GM19468 (cell line): ENCODE results near the gene WHRN.

Experiments
- ATAC-seq: cut with Tn5 transposase; IDR thresholded peaks from one replicate; pipeline ENCODE4 v1.9.1; 2021; ENCODE audit warnings: mild to moderate bottlenecking, moderate library complexity, moderate number of reproducible peaks; ENCODE audit not compliant: unreplicated experiment; ENCODE audit errors: extremely low read depth

WHRN gene

DNA sequence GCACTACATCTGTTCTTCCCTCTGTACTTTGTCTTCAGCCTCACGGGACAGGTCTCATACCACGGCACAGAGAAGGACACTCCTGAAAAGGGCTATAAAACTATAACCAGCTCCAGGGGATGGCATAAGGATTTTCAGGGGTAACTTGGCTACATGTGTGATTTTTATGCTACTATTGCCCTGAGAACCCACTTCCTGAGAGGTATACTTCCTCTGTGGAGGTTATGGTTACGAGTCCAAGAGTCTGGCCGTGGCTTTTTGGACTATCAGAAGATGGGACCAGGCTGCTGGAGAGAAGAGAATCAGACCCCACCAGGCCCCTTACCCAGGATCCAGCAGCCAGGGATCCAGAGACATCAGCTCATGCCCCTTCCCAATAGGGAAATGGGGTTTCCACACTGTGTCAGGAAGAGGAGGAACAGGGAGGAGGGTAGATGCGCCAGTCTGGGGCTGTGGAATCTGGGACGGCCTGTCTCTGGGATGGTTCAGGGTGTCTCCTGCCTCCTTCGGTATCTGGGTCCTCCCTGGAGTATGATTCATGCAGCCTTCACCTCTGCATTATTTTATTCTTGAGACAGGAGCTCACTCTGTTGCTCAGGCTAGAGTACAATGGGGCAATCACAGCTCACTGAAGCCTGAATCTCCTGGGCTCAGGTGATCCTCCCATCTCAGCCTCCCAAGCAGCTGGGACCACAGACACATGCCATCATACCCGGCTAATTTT is 29.7 kb downstream of the WHRN start:
- ATAC-seq = no peak

DNA sequence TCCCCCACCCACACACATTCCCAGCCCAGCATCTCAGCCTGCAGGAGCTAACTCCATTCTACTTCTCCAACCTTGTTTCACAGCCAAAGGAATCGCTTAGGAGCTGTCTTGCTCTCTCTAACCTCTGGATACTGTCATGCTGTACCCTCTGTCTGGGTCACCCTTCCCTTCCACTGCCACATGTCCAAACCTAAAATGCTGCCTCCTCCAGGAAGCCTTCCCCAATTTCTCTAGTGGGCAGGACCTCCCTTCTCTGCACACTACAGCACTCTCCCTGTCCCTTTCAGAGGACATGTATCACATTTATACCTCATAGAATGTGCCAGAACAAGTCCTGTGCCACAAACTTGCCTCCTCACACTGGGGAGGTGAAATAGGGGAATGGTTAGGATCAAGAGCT is 30.8 kb downstream of the WHRN start:
- ATAC-seq = no peak

DNA sequence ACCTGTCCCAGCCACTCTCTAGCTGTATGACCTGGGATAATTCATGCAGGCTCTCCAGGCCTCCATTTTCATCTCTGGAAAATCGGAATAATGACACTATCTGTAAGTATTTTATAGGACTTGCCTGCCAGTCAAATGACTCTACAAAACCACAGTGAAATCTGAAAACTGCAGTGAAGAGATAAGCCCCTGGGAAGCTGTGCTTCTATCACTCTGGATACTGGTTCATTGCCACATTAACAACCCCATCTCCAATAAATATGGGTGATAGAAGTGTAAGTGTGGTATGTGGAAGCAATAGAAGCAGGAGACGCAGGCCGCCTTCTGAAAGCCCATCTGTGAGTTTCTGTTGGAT is 31.8 kb downstream of the WHRN start:
- ATAC-seq = no peak

DNA sequence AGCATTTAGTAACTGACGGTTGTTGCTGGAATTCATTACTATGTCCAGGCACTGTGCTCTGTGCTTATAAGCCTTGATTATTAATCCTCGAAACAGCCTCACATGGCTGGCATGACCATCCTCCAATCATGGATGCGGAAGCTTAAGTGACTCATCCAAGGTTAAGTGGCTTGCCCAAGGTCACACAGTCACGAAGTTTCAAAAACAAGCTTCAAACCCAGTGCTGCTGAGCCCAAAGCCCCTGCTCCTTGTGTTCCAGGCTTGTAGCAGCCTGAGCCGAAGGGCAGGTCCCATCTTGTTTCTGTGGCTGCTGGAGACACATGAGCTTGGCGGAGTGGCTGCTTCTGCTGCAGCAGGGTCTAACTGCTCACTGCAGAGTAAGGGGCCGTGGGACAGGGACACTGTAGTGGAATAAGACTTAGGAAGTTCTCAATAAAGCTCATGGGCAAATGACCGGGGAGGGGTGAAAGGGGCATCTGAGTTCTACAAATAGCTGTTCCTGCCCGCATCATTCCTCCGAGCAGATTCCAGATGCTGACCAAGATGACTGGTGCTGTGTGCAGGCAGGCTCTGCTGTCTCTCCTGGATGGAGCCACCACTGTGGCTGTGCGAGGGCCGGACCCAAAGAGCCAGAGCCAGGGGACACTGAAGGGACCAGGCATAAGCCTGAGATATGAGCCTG is 32.4 kb downstream of the WHRN start:
- ATAC-seq = no peak

DNA sequence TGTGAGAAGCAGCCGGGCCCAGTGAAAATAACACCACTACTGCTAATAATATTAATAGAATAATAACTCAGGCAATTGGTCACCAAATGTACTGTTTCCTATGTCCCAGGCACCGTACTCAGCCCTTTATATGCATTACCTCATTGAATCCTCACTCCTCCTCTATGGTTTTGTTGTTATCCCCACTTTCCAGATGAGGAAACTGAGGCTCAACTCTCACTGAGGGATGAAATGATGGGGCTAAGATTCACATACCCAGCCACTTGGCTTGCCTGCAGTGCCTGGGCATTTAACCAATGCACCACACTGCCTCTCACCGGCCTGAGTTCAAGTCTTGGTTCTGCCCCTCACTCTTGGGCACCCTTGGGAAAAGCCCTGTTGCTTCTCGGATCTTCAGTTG is 34.1 kb downstream of the WHRN start:
- no peak for ATAC-seq

DNA sequence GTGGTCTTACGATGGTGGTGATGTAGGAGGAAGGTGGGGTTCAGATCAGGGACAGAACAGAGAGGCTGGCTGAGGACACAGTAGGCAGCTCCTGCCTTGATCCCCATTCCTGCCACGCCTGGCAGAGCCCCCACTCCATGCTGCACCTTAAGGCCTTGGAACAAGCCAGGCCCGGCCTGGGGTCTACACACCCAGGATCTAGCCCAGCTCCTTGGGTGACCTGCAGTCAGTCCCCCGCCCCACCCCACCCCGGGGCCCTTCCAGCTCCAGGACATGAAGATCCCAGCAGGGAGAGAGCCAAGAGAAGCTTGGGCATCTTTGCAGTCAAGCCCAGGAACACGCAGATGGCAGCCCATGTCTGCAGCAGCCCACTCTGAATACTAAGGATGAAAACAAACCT is 34.7 kb downstream of the WHRN start:
- ATAC-seq = no peak

DNA sequence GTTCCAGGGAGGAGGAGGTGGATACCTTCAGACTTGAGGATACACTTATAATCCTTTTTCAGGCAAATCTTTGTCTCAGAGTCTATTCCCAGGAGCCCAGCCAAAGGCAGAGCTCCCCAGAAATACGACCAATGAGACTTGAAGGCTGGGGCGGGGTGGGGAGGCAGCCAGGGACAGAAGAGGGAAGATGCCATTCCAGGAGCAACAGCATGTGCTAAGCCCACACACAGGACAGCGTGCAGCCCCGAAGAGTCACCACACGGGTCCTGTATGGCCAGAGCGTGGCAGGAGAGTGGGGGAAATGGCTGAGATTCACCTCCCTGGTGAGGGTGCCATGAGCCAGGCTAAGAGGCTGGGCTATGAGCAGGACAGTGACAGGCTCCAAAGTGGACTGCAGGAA is 35.2 kb downstream of the WHRN start:
- ATAC-seq = no peak

DNA sequence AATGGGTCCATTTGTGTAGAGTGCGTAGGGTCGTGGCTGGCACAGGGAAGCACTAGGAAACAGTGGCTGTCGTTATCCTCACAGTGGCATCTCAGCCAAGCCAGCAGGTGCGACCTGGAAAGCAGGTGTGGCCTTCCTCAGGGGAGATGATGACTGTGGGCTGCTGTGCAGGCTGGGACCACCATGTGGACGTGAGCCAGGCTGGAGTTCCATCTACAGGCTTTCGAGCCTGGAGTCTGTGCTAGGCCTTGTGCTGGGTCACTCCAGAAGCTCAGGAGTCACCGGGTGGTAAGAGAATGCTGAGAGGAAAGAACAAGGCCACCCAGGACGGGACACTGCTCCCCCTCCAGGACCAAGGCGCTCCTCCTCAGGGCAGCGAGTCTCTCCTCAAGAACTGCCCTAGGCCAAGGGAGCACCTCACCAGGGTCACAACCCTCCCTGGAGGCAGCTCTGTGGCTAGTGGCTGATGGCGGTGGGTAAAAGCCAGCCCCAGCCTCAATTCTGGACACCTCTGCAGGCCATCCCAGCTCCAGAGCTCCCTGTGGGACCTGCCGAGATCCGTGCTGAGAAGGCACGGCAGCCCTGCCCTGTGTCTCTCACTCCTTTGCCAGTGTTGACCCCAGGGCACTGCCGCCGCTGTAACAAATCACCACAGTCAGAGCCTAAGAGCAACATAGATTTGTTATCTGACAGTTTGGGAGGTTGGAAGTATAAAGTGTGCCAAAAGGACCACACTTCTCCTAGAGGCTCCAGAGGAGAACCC is 36.0 kb downstream of the WHRN start:
- no peak for ATAC-seq

DNA sequence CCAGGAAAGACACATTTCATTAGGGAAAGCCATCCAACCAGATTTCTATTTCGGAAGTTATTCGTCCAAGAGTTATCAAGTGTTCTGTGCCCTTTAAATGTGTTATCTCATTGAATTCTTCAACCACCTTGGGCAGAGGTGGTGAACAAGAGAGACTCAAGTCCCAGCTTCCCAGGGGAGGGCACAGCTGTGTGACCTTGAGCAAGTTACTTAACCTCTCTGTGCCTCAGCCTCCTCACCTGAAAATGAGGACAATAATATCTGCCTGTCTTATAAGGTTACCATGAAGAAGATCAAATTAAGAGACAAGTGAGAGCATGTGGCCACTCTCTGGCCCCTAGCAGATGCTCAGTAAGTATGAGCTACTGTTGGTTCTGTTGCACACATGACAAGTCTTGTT is 37.4 kb downstream of the WHRN start:
- ATAC-seq = no peak

DNA sequence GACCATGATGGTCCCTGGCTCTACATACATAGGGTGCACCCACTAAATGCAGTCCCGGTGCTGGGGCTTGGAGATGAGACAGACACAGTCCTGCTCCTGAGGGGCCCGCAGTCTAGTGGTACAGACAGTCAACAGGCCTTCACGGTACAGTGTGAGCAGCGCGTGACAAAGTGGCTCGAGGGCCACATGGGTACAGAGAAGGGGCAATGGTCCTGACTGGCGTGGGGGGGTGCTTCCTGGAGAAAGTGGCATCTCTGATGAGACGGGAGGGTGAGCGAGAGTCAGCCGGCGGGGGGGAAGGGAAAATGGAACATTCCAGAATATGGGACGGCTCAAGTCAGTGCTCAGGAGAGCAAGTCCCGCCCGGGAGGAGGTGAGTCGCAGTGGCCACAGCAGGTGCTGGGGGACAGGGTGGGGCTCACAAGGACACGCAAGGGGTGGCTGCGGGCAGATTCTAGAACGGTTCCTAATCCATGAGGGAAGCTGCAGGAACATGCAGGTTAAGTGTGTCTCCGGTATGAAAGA is 38.0 kb downstream of the WHRN start:
- no peak for ATAC-seq

DNA sequence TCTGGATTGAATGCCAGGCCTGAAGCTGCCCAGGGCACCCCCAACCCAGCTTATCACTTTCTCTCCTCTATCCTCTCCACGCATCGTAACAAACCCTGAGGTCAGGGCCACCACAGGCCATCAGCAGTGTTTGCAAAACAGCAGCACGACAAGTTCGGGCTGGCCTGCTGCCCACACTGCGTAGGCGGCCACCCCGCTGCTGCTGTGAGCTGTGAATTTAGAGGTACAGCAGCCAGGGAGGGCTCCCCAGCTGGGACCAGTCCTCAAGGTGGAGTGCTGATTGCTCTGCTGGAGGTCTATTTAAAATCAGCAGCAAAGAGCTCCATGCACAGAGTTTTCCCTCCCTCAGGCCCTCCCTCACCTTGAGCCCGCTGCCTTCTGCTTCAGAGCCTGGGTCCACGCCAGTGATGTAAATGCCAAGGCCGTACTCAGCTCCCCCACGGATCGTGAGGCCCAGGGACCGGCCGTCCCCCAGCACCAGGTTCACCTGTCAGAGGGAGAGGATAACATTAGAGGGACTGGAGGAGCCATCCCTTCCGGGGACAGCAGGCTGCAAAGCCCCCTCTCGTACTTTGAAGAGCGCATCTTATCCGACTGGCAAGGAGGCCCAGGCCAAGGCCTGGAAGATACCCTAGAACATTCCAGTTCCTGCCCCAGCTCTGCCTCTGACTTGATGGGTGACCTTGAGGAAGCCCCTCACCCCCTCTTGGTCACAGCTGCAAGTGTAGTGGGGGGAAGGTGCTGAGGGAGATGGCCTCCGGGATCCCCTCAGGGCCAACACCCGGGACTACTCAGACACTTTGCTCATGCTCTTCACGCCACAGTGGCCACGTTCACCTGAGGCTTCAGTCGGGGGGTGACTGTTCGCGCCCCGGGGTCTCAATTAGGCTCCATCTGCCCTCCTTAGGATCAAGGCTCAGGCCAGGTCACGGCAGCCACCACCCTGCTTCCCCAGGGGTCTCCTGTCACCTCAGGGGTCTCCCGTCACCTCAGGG is 39.1 kb downstream of the WHRN start:
- ATAC-seq = no peak

DNA sequence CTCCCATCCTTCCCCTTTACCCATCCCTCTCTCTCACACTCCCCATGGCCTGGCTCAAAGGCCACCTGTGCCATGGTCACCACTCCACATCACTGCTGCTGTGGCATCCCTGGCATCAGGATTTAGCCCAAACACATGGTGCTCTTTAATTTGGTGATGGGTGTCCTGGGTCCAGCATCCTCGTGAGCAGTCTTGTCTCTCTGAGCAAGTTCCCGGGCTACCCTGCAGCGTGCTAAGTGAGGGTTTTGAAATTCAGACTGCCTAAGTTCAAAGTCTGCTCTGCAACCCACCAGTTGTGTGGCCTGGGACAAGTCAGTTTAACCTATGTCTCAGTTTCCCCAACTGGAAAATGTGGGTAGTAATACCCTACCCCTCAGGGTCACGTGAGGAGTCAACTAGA is 39.9 kb downstream of the WHRN start:
- no peak for ATAC-seq

DNA sequence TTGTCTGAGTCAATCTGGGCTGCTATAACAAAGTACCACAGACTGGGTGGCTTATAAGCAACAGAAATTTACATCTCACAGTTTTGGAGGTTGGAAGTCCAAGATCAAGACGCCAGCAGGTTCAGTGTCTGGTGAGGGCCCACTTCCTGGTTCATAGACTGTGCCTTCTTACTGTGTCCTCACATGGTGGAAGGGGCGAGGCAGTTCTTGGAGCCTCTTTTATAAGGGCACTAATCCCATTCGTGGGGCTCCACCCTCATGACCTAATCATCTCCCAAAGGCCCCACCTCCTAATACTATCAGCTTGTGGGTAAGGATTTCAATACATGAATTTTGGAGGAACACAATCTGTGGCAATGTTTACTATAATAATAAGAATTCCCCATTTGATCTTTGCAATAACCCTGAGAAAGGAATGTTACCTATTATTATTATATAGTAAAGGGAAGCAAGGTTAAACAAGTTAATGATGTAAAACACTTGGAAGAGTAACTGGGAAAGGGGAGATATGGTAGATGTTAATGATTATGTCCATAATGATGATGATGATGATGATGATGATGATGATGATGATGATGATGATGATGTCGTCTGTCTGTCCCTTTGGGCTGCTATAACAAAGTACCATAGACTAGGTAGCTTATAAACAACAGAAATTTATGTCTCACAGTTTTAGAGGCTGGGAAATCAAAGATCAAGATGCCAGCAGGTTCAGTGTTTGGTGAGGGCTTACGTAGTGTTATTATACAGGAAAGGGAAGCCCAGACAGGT is 40.8 kb downstream of the WHRN start:
- ATAC-seq = no peak

DNA sequence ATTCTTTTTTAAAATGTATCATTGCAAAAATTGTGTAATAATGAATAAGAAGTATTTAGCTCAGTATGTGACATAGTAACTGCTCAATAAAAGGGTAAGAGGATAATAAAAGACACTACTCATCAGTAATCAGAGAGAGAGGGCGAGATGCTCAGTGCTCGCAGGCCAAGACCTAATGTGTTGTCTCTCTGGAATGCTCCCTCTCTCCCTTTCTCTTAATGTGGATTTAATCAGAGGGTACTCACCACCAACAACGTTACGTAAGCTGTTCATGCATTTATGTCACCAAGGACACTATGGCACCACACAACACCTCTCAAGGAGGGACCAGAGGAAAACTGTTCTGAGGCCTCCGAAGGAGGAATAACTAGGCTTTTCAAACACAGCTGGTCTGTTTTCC is 42.5 kb downstream of the WHRN start:
- no peak for ATAC-seq

DNA sequence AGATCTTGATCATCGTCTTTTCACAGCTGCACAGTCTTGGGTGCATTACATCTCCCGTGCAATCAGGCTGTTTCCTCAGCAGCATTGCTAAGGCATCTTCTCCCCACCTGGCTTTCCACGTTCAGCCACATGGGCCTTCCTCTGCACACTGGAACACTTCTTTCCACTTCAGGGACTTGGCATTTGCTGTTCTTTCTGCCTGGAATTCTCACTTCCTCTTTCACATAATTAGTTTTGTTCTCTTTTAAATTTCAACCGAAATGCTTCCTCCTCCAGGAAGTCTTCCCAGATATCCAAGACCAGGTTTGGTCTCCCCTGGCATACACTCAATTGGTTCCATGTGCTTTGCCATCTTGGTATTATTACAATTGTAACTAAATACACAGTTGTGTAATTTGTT is 43.8 kb downstream of the WHRN start:
- no peak for ATAC-seq

DNA sequence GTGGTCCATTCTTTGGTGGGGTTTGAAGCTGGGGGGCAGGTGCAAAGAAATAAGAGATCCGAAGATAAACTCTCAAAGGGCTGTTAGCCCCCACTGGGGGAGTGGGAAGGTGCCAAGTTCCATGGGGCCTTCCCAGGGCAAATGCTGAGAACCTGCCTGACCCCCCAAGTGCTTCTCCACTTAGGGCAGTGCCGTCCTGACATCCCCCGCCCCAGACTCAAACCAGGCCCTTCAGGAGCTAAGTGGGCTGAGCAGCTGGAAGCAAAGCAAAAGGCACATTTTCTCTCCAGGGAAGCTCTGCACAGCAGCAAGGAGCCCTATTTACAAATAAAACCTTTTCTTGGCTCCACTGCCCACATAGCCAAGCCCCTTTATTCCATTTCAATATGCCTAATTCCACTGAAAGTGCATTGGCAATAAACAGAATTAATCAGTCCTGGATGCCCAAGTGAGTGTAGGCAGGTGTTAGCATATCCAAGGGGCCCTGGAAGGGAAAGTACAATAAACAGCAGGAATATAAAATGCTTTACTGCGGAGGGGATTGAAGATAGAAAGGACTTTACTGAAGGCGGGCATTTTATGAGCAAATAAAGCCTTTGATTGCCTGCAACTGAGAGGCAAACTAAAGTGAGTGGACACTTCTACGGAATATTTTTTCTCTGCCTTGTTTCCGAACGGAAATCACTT is 44.6 kb downstream of the WHRN start:
- no peak for ATAC-seq

DNA sequence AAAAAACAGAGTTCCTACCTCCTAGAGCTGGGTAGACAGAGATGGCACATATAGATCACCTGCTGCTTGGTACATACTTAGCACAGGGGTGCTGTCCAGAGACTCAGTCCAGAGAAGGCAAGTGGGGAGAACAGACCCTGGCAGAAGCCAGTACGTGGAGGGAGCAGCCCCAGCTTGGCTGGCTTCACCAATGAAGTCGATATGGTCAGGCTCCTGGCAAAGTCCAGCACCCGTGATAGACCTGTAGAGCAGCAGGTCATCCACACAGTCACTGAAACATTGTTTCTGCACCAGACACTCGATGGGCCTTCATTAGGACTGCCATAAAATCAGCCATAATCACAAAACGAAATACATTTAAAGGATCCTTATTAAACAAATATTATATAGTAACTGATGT is 45.8 kb downstream of the WHRN start:
- no peak for ATAC-seq

DNA sequence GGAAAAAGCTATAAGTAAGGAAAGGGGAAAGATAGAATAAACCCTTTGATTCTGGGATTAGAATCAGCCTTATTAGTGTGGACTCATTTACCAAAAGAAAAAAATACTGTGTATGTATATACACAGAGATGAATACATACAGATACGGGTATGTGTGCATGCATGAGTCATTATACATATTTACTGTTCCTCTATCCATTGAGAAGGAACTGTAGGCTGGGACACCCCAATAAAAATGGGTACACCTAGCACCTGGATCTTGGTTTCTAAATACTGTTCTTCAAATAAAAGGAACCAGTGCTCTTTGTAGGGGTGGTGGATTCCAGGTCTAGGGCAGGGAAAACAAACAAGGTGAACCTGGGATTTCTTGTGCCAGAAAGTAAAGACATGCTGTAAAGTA is 48.3 kb downstream of the WHRN start:
- no peak for ATAC-seq

DNA sequence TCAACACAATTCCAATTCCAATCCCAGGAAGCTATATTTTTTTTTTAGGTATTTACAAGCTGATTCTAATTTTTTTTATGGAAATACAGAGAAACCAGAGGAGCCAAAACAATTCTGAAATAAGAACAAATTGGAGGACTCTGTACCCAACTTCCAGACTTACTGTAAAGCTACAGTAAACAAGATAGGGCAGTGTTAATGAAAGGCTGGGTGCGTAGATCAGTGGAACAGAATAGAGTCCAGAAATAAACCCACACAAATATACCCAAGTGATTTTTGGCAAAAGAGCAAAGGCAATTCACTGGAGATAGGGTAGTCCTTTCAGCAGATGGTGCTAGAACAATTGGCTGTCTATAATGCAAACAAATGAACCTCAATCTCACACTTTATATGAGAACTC is 50.6 kb downstream of the WHRN start:
- no peak for ATAC-seq
